Measurements from ENCODE around the gene TCF7L2.
"Not testable (repeated sequence)": the region's sequence is repeated elsewhere in the genome, so short reads cannot be mapped to it uniquely, and the experiment has no call there.

Gene TCF7L2

GRCh38 chr10:113049881-113050280 is 99.8 kb downstream of the TCF7L2 start:
- DNase-seq = no peak

GRCh38 chr10:113052076-113052830 is 102.2 kb downstream of the TCF7L2 start:
- DNase-seq = no peak

GRCh38 chr10:113053091-113053490 is 103.0 kb downstream of the TCF7L2 start:
- DNase-seq = no peak

- DNase-seq = no peak
These were observed 103.8 kb downstream of the TCF7L2 start for GRCh38 chr10:113053881-113054280.

DNA sequence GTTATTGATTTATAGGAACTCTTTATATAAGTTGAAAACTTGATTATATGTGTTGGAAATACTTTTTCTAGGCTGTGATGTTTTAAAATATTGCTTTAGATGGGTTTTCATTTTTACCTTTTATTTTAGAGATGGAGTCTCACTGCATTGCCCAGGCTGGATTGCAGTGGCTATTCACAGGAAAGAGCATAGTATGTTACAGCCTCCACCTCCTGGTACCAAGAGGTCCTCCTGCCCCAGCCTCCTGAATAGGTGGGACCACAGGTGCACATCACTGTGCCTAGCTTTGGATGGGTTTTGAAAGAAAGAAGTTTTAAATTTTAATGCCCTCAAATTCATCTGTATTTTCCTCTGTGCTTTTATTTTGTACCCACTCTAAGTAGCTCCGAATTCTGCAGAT is 105.4 kb downstream of the TCF7L2 start:
- DNase-seq = no peak

- DNase-seq = no peak
These were observed 106.0 kb downstream of the TCF7L2 start for GRCh38 chr10:113056030-113056429.

DNA sequence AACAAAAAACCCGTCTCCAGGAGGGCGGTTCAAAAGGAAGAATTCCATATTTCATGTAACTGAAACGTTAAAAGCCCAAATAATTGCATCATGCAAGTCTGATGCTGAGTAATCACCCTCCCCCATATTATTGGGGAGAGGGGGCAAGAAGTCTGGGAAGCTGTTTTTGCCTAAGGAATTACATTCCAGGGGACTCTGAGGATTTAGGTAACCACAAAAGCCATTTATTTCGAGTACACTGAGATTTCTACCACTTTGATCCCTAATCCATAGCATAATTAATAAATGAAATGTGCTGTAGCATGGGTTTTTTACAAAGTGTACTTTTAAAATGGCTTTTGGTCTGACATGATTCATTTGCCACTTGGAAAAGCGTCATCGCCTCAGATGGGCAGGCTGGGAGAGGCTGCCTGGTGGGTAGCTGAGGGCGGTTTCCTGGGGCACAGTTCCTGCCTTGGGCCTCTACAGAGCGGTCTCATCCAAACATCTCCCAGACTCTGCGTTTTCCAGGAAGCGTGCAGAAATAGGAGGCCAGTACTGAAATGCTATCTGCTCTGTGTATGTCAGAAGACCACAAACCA is 106.5 kb downstream of the TCF7L2 start:
- no peak for DNase-seq

DNA sequence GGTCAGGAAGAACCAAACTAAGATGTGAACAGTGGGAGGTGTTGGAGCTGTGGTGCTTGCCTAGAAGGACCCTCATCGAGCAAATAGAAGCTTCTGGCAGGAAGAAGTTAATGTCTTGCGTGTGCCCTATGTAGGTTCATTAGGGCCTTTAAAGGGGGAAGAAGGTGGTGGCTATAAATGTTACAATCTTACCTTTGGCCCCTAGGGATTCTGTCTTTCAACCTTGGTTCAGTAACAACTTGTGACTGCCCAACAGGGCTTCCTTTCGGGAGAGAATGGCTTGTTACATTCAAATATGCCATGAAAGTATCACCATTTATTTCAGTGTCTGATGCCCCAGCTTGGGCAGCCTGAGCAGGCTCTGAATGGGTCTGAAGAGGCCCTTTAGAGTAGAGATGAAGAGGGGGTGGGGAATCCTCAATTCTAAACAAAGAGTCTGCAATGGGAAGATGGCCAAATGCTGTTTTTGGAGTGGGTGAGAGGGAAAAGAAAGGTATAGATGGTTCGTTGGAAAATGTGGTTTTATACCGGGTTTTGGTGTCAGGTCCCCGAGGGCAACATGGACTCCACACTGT is 108.0 kb downstream of the TCF7L2 start:
- no peak for DNase-seq

DNA sequence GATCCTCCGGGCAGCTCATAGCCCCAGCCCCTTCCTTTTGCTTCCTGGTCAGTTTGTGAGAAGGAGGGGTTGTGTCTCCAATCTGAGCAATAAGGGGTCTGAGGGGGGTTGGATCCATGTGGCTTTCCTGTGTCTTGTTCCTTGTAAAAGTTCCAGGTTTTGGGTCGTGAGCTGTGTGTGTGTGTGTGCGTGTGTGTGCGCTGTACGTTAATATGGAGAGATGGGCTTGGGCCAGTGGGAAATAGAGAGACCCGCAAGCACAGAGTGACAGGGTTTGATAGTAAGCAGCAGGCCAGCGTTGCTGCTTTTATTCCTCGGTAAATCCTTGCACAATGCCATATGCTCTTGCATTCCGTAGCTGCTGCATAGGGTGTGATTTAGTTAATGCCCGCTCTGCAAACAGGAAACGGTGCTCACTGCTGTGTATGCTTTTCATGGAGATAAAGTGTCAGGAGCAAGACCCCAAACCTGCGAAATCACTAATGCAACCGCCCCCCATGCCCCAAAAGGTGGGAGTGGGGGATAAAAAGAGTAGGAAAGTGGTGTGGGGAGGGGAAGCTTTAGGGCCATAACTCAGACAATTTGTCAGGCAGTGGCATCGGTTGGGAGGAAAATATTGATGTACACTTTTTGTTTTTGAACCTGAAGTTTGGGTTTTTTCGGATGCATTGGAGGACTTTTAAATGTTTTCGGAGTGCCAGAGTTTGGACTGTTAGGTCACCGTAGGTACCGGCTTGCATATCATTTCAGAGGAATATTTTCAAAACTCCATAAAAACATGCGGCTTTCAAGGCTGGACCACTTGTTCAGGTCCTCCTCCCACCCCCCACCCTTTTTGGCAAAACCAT is 108.7 kb downstream of the TCF7L2 start:
- DNase-seq = no peak

- DNase-seq = no peak
These were observed 109.3 kb downstream of the TCF7L2 start for GRCh38 chr10:113059371-113059780.

DNA sequence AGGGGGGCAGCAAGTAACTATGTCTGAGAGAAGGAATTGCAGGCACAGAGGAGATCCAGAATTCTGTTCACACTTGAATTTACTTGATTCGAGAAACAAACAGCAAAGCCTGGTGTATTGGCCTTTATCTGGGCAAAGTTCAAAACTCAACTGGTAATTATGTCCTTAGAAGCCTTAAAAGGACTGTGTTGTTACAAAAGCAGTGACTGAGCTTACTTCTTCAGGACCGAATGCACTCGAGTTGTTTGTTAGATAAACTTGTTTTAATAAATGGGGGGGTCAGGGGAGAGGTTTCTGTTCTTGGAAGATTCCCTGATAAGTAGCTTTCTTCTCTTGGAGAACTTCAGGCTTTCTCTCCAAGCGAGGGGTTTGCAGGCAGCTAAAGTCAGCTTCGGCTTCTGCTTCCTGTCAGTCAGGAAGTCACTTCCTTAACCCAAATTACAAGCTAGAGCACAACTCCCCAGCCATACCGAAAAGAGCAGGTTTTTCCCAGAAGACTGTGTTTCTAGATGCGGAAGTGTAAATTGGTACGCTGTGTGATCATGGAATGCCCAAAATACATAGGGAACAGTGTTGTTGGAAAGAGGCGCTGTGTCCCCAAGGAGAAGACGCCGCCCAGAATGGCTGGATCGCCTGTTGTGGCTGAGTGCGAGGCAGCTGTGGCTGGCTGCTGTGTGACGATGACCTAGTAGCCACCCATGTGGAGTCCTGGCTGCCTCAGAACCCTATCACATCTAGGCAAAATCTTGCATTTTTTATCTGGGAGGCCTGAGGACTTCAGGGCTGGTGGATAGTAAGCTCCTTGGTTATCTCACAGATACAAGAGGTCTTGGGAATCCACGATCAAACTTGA is 110.4 kb downstream of the TCF7L2 start:
- no peak for DNase-seq

DNA sequence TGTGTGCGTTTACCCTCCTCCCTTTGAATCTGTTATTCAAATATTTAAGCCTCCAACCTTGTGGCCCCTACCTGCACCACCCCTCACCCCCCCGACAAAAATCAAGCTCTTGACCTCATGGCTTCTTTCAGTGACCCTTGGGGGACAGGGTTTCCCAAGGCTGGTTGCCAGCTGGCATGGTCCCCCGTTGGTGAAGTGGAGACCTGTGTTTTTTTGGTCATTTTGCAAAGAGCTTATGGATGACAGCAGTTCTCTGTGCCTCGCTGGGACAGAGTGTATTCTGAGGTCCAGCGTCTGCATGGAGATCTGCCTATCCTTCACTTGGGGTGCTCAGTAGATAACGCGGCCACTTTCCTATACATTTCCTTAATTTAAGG is 111.0 kb downstream of the TCF7L2 start:
- no peak for DNase-seq

DNA sequence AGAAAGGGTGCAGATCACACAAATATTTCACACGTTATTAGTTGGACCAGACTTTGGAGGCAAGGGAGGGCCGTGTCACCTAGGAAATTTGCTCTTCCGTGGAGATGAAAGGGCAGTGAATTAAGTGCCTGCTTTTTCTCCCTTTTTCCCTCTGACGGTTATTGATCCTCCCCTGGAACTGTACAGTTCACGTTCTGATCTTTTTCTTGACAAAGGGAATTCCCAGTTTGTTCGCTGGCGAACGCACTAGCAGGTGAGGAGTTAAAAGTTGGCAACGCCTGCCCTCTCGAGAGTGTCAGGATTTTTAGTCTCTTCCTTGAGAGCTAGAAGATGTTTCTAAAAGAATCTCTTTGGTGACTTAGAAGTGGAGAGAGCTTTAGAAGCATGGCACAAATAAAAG is 111.5 kb downstream of the TCF7L2 start:
- DNase-seq = no peak

GRCh38 chr10:113063043-113063967 is 113.3 kb downstream of the TCF7L2 start:
- DNase-seq = no peak

- DNase-seq = no peak
These were observed 114.0 kb downstream of the TCF7L2 start for GRCh38 chr10:113064039-113064438.

GRCh38 chr10:113066120-113066519 is 116.1 kb downstream of the TCF7L2 start:
- DNase-seq = not testable (repeated sequence)

GRCh38 chr10:113066561-113067312 is 116.7 kb downstream of the TCF7L2 start:
- no peak for DNase-seq

DNA sequence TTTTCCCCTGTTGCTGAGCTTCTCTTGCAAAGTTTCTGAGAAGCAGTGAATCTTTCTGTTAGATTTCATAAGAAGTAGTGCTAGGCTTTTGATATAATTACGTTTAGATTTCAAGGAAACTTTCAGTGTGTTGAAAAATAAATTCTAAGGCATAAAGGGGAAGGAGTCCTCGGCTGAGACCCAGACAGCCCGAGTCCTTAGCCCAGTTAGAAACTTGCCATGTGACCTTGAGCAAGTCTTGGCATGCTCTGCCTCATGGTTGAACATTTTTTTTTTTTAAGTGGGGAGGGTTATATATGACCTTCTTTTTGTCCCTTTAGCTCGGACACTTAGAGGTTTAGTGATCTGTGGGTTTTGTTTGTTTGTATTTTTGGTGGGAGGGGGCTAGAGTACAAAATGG is 117.5 kb downstream of the TCF7L2 start:
- no peak for DNase-seq

- no peak for DNase-seq
These were observed 118.3 kb downstream of the TCF7L2 start for GRCh38 chr10:113068178-113068890.

DNA sequence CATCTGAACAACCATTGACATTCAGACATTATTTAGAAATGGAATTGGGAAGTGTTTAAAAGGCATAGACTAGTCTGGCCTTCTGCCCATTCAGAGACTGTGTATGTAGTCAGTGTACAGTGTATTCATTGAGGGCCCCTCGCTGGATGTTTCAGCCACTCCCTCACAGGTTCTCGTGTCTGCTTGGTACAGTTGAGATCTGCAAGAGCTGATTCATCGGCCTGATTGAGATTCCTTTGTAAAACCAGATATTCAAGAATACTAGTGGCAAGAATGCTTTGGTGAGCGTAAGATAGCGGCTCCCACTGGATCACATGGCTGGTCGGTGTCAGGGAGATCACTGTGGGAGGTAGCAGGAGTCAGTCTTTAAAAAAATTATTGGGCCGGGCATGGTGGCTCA is 119.5 kb downstream of the TCF7L2 start:
- DNase-seq = no peak

All from activated T-cell treated with anti-CD3 and anti-CD28 coated beads, Interleukin-2, amount 50 U/mL, for 1 hour (primary cell).